Ovary (tissue), 9 donors: ENCODE results near the gene SMIM10L1. TPM values are rescaled to one million over a fixed set of nuclear protein-coding genes. Genes with fewer than 3 reads are reported as not detected.

Experiments used
- DNase-seq, 5 donors: peaks; one replicate each; pipeline ENCODE4 v3.0.0-alpha.2; 2019 to 2020
- H3K27ac ChIP-seq, 2 donors: fragments of 200-600 bp; one replicate each; pipeline versions ENCODE4 v1.5.1 to v1.8.0; 2019 to 2022
- H3K27me3 ChIP-seq: fragments of 200-600 bp; one replicate; pipeline ENCODE4 v1.8.0; 2022
- H3K36me3 ChIP-seq: fragments of 200-600 bp; sonication (generic); one replicate; pipeline ENCODE4 v1.5.1; 2019
- H3K4me1 ChIP-seq: one replicate; pipeline ENCODE4 v1.8.1; 2013; ENCODE audit warnings: mild to moderate bottlenecking, moderate library complexity; ENCODE audit not compliant: insufficient read depth
- H3K4me3 ChIP-seq: fragments of 200-600 bp; sonication (generic); one replicate; pipeline ENCODE4 v1.5.1; 2017
- H3K9me3 ChIP-seq, 2 donors: fragments of 200-600 bp in 1 of 2; sonication (generic) in 1 of 2; one replicate each; pipeline versions ENCODE4 v1.5.1 to v1.8.1; 2013 to 2019; ENCODE audit warnings: mild to moderate bottlenecking in 1 of 2, moderate library complexity in 1 of 2
- CTCF ChIP-seq, 3 donors: fragments of 450-650 bp in 2 of 3; fragments of 200-600 bp in 1 of 3; IDR thresholded peaks; one replicate each; pipeline versions ENCODE4 v1.5.1 to v1.8.0; 2016 to 2022; ENCODE audit warnings: antibody characterized with exemption in 3 of 3, mild to moderate bottlenecking in 1 of 3
- EP300 ChIP-seq: sonication (generic); formaldehyde crosslinking; IDR thresholded peaks from one replicate; pipeline ENCODE4 v1.6.1; 2017; ENCODE audit warnings: antibody characterized with exemption
- POLR2A ChIP-seq: fragments of 450-650 bp; IDR thresholded peaks from one replicate; pipeline ENCODE4 v1.6.1; 2017; ENCODE audit warnings: antibody characterized with exemption, mild to moderate bottlenecking, moderate library complexity
- WGBS, 3 donors: extraction: QIAGEN DNeasy Blood & Tissue Kit in 1 of 3; methylation state at CpG; one replicate each; pipeline versions ENCODE4 v1.1.5 to v1.1.7; 2013 to 2017; 5-methylcytosine and 5-hydroxymethylcytosine counted together
- intact Hi-C, 4 donors: fragments of 100-400 bp; cut with DNase I; formaldehyde crosslinking; loops; one replicate each; pipeline versions ENCODE4 v1.11.0 to v1.15.1; 2022 to 2023
- polyA plus RNA-seq, 2 donors: library from polyadenylated mRNA; stranded (reverse); fragments of 200-250 nt in 1 of 2; fragments of 350-450 nt in 1 of 2; fragmentation: Illumina TruSeq in 1 of 2; extraction: RNeasy Lipid Tissue Mini Kit (QIAGEN cat#74804) in 1 of 2; gene quantifications; one replicate each; pipeline ENCODE4 v1.2.3, GENCODE V29; 2013 to 2014
- total RNA-seq, 7 donors: library from RNA; depleted of rRNA in 2 of 7; stranded (reverse); fragments of >200 nt in 2 of 7; fragmentation: NEBNext Ultra II Directional in 3 of 7; extraction: Animal tissue kit (Norgen Biotek cat#: 25700) in 3 of 7; gene quantifications; one replicate each; pipeline versions ENCODE4 v1.1.0 to v1.2.4, GENCODE V29; 2016 to 2023
- donor health status: DM: no; HTN: no; CAD: no; lungs with moderate emphysema.
- donor health status: DM: no; HTN: no; CAD: no.
- donor health status: Bipolar disorder and iron deficiency.
- donor health status: DM: yes; HTN: yes; CAD: no.
- donor health status: DM: no; HTN: no; CAD: no.
- donor health status: DM: yes; HTN: yes; CAD: no.

The SMIM10L1 gene
- total and polyA plus RNA-seq, 9 donors = 3.3 to 9.8 (median 5.9) TPM

GRCh38 chr12:11133816-11134215 is 37.2 kb upstream of the SMIM10L1 start:
- no peaks in the 10 kb centered on the region for H3K27me3 ChIP-seq
- H3K4me3 ChIP-seq = no peak overlapping the region
- intact Hi-C loops = no loop called here
- no peaks in the 10 kb centered on the region for H3K36me3 ChIP-seq
- H3K9me3 ChIP-seq = no peaks in the 10 kb centered on the region
- H3K27ac ChIP-seq = no peak overlapping the region
- peaks cover 2% of the 10 kb centered on the region for H3K4me1 ChIP-seq
- 72 to 84% (median 79%) methylated on average over 2 of the region's 2 CpGs for WGBS, 3 donors
- no peak for TF ChIP-seq CTCF (IDR thresholded peaks at IDR 0.05)
- TF ChIP-seq POLR2A = no peak
- no peak for TF ChIP-seq EP300
- no peak for DNase-seq

GRCh38 chr12:11134305-11134704 is 36.7 kb upstream of the SMIM10L1 start, which contains the start of gene TAS2R30:
TAS2R30 (minus strand) TSS chr12:11134644; CDS start chr12:11134244, 400 bp downstream.
- Histone ChIP-seq H3K27me3 (no peaks in the 10 kb centered on the region), H3K9me3 (no peaks in the 10 kb centered on the region), H3K4me1 (peaks cover 2% of the 10 kb centered on the region), H3K27ac (no peak within 1 kb of the TSS), H3K36me3 (no peaks in the 10 kb centered on the region), H3K4me3 (no peak within 1 kb of the TSS)
- intact Hi-C loops = no loop called here
- TF ChIP-seq EP300 (no peak), CTCF (IDR thresholded peaks at IDR 0.05) (no peak), POLR2A (no peak)
- no peak for DNase-seq
- WGBS, 3 donors = 75 to 96% (median 80%) methylated on average over 3 of the region's 3 CpGs

- TF ChIP-seq CTCF (IDR thresholded peaks at IDR 0.05) (no peak), EP300 (no peak), POLR2A (no peak)
- Histone ChIP-seq H3K4me3 (no peak overlapping the region), H3K27me3 (no peaks in the 10 kb centered on the region), H3K27ac (no peak overlapping the region), H3K36me3 (no peaks in the 10 kb centered on the region), H3K9me3 (no peaks in the 10 kb centered on the region), H3K4me1 (peaks cover 2% of the 10 kb centered on the region)
- WGBS, 3 donors = 71 to 94% (median 82%) methylated on average over 2 of the region's 2 CpGs
- no peak for DNase-seq
- intact Hi-C loops = no loop called here
Measured at GRCh38 chr12:11136075-11136474, 34.9 kb upstream of the SMIM10L1 start.

GRCh38 chr12:11143352-11143751 is 27.6 kb upstream of the SMIM10L1 start:
- no peaks in the 10 kb centered on the region for H3K36me3 ChIP-seq
- no peak for TF ChIP-seq EP300
- no peak for TF ChIP-seq CTCF (IDR thresholded peaks at IDR 0.05)
- H3K4me3 ChIP-seq = no peak overlapping the region
- no peak overlapping the region for H3K27ac ChIP-seq
- no peaks in the 10 kb centered on the region for H3K9me3 ChIP-seq
- intact Hi-C loops = no loop called here
- DNase-seq = no peak
- no peaks in the 10 kb centered on the region for H3K27me3 ChIP-seq
- WGBS, 3 donors = 75 to 97% (median 77%) methylated on average over 2 of the region's 2 CpGs
- H3K4me1 ChIP-seq = no peaks in the 10 kb centered on the region
